Vagina (tissue), 2 donors: ENCODE results near the gene ADARB2. TPM values are rescaled to one million over a fixed set of nuclear protein-coding genes. Genes with fewer than 3 reads are reported as not detected.
A peak's percentile ranks its signal among the peaks of the same experiment; 100 is the strongest.

Experiments used
- DNase-seq, 2 donors: peaks; one replicate each; pipeline ENCODE4 v3.0.0-alpha.2; 2017; ENCODE audit errors: extremely low spot score in 2 of 2
- H3K27ac ChIP-seq: fragments of 200-600 bp; sonication (generic); one replicate; pipeline ENCODE4 v1.5.1; 2019
- H3K27me3 ChIP-seq: fragments of 200-600 bp; sonication (generic); one replicate; pipeline ENCODE4 v1.5.1; 2019
- H3K36me3 ChIP-seq, 2 donors: fragments of 200-600 bp; sonication (generic); one replicate each; pipeline ENCODE4 v1.5.1; 2017 to 2019
- H3K4me1 ChIP-seq: fragments of 200-600 bp; sonication (generic); one replicate; pipeline ENCODE4 v1.5.1; 2019
- H3K4me3 ChIP-seq, 2 donors: fragments of 200-600 bp; sonication (generic); 1 replicate in 1 of 2; 2 replicates in 1 of 2; pipeline ENCODE4 v1.5.1; 2016 to 2019
- H3K9me3 ChIP-seq: fragments of 200-600 bp; sonication (generic); one replicate; pipeline ENCODE4 v1.5.1; 2019
- POLR2A ChIP-seq, 2 donors: fragments of 450-650 bp; IDR thresholded peaks; one replicate each; pipeline ENCODE4 v1.6.1; 2017; ENCODE audit warnings: antibody characterized with exemption in 2 of 2, mild to moderate bottlenecking in 2 of 2, moderate library complexity in 2 of 2
- POLR2AphosphoS5 ChIP-seq, 2 donors: sonication (generic); formaldehyde crosslinking; IDR thresholded peaks; one replicate each; pipeline ENCODE4 v1.9.0; 2017; ENCODE audit warnings: antibody characterized with exemption in 2 of 2, mild to moderate bottlenecking in 2 of 2, low read depth in 1 of 2; ENCODE audit not compliant: insufficient read depth in 1 of 2
- intact Hi-C: fragments of 100-400 bp; cut with DNase I; formaldehyde crosslinking; loops from one replicate; pipeline ENCODE4 v1.15.1; 2023
- total RNA-seq: library from RNA; depleted of rRNA; stranded (reverse); fragments of >200 nt; gene quantifications from one replicate; pipeline ENCODE4 v1.2.3, GENCODE V29; 2016
- TF ChIP-seq, protein P1 (sequence below), 3 experiments: fragments of 450-650 bp in 2 of 3; fragments of 200-600 bp in 1 of 3; sonication (generic) in 1 of 3; IDR thresholded peaks; one replicate each; pipeline ENCODE4 v1.5.1; 2017 to 2019; ENCODE audit warnings: antibody characterized with exemption in 3 of 3, mild to moderate bottlenecking in 2 of 3, moderate library complexity in 2 of 3

ADARB2 gene
- total RNA-seq, 1 donor from 2014 or later: 3.4 TPM

DNA sequence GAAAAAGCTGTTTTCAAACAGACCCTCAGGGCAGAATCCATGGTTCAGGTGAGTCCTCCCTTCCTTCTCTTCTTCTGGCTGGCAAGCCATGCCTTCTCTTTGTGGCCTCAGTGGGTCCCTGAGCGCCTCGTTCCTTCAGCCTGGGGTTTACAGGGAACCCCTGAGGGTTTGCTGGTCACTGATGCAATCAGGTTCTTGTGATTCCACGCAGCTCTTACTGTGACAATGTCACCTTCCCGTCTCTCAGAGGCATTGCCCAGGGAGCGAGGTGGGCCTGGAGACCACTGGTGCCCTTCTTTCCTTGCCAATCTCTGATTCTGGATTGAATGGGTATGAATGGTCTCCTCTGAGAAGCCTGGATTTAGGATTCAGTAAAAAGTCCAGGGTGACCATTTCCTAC lies 132.2 kb downstream of the ADARB2 start:
- Histone ChIP-seq H3K27me3 (no peaks in the 10 kb centered on the region), H3K9me3 (no peaks in the 10 kb centered on the region), H3K4me3 (no peak overlapping the region), H3K27ac (no peak overlapping the region), H3K4me1 (peaks cover 19% of the 10 kb centered on the region), H3K36me3 (no peaks in the 10 kb centered on the region)
- peak; percentile 11 to 70 for DNase-seq
- intact Hi-C loops: no loop called here
- TF ChIP-seq POLR2A (IDR thresholded peaks at IDR 0.05) (no peak), POLR2AphosphoS5 (IDR thresholded peaks at IDR 0.05; ENCODE audit: insufficient read depth in 1 of 2, low read depth in 1 of 2) (no peak)
- TF ChIP-seq, protein P1, sequence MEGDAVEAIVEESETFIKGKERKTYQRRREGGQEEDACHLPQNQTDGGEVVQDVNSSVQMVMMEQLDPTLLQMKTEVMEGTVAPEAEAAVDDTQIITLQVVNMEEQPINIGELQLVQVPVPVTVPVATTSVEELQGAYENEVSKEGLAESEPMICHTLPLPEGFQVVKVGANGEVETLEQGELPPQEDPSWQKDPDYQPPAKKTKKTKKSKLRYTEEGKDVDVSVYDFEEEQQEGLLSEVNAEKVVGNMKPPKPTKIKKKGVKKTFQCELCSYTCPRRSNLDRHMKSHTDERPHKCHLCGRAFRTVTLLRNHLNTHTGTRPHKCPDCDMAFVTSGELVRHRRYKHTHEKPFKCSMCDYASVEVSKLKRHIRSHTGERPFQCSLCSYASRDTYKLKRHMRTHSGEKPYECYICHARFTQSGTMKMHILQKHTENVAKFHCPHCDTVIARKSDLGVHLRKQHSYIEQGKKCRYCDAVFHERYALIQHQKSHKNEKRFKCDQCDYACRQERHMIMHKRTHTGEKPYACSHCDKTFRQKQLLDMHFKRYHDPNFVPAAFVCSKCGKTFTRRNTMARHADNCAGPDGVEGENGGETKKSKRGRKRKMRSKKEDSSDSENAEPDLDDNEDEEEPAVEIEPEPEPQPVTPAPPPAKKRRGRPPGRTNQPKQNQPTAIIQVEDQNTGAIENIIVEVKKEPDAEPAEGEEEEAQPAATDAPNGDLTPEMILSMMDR (IDR thresholded peaks at IDR 0.05): no peak

DNA sequence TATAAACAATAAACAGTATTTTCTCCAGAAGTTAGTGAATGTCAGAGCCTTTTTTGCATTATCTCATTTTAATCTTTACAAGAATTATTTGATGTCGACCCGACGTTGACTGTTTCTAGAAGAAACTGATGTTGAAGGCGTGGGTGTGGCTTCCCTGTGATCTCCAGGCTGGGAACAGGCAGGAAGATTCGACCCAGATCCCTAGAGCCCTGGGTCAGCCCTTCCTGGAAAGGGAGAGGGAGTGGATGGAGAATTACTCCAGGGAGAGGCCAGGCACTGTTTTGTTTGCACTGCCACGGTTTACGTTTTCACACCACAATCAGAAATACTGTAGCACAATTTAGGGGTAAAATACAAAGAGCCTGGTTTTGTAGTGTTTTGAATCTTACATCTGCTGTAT lies 133.1 kb downstream of the ADARB2 start:
- no peak overlapping the region for H3K4me3 ChIP-seq
- H3K9me3 ChIP-seq: no peaks in the 10 kb centered on the region
- no peak overlapping the region for H3K27ac ChIP-seq
- intact Hi-C loops: no loop called here
- TF ChIP-seq, protein P1 (IDR thresholded peaks at IDR 0.05): no peak
- TF ChIP-seq POLR2AphosphoS5 (IDR thresholded peaks at IDR 0.05; ENCODE audit: insufficient read depth in 1 of 2, low read depth in 1 of 2): no peak
- TF ChIP-seq POLR2A (IDR thresholded peaks at IDR 0.05): no peak
- H3K4me1 ChIP-seq: peaks cover 18% of the 10 kb centered on the region
- peak in 1 of 2 donors; percentile 52 for DNase-seq
- no peaks in the 10 kb centered on the region for H3K27me3 ChIP-seq
- no peaks in the 10 kb centered on the region for H3K36me3 ChIP-seq

DNA sequence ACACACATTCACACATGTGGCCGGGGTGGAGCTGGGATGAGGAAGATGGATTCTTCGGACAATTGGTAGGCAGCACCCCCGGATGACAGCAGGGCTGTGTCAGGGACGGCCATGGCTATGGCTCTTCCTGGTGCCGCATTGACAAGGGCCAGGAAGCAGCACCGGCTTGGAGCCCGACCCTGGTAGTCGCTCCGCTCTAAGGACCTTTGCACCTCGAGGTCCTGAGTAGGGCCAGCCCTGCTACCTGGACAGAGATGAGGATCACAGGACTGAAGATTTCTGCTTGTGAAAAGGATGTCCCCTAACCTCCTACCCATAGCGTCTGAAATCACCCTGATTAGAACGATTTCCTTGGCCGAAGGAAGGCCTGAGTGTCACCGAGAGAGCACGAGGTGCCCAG lies 134.1 kb downstream of the ADARB2 start:
- no peak overlapping the region for H3K4me3 ChIP-seq
- H3K27me3 ChIP-seq: no peaks in the 10 kb centered on the region
- peaks cover 9% of the 10 kb centered on the region for H3K4me1 ChIP-seq
- DNase-seq: peak in 1 of 2 donors; percentile 65
- no peaks in the 10 kb centered on the region for H3K36me3 ChIP-seq
- TF ChIP-seq POLR2A (IDR thresholded peaks at IDR 0.05) (no peak), POLR2AphosphoS5 (IDR thresholded peaks at IDR 0.05; ENCODE audit: insufficient read depth in 1 of 2, low read depth in 1 of 2) (no peak)
- TF ChIP-seq, protein P1 (IDR thresholded peaks at IDR 0.05): no peak
- intact Hi-C loops: no loop called here
- H3K9me3 ChIP-seq: no peaks in the 10 kb centered on the region
- H3K27ac ChIP-seq: no peak overlapping the region

DNA sequence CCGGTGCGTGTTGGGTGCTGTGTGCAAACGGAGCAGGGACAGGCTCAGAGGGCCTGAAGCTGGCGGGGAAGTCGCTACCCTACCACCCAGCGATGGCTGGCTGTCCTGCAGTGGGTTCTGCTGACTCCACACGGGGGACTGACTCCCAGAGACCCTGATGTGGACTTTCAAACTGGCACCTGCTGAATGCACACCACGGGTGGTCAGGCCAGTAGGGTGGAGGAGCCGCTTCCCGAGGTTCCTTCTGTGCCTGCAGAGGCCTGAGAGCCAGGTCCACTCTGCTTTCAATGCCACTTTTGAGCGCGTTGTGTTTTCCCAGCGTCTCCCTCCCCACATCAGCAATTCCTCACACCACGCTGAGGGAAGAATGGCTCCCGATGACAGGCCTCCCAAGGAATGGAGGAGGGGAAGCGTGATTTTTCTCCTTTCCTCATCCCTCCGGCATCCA lies 135.3 kb downstream of the ADARB2 start:
- intact Hi-C loops: no loop called here
- no peak overlapping the region for H3K27ac ChIP-seq
- H3K27me3 ChIP-seq: no peaks in the 10 kb centered on the region
- H3K4me3 ChIP-seq: no peak overlapping the region
- peak; percentile 62 to 77 for DNase-seq
- H3K4me1 ChIP-seq: peaks cover 9% of the 10 kb centered on the region
- H3K36me3 ChIP-seq: no peaks in the 10 kb centered on the region
- TF ChIP-seq POLR2A (IDR thresholded peaks at IDR 0.05): no peak
- no peak for TF ChIP-seq POLR2AphosphoS5 (IDR thresholded peaks at IDR 0.05; ENCODE audit: insufficient read depth in 1 of 2, low read depth in 1 of 2)
- TF ChIP-seq, protein P1 (IDR thresholded peaks at IDR 0.05): no peak
- no peaks in the 10 kb centered on the region for H3K9me3 ChIP-seq

DNA sequence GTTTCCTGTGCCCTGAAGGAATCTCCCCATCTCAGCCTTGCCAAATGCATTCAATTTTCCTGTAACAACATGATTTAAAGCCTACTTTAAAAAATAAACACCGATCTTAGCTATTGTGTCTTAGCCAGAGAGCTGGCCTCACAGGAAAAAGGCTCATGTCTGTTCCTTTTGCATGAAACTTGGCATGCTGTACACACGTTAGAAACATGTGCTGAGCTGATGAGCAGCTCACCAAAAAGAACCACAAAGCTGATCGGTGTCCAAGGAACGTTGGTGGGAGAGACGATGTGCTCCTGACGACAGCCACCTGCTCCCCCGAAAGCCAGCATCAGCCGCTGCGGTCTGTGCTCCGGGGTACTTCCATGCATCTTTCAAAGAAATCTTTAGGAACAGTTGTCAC lies 135.9 kb downstream of the ADARB2 start:
- no peak overlapping the region for H3K27ac ChIP-seq
- TF ChIP-seq POLR2A (IDR thresholded peaks at IDR 0.05): no peak
- intact Hi-C loops: no loop called here

More for the DNA sequence above, 135.9 kb downstream of the ADARB2 start:
- DNase-seq: peak; percentile 52 to 60
- Histone ChIP-seq H3K36me3 (no peaks in the 10 kb centered on the region), H3K27me3 (no peaks in the 10 kb centered on the region), H3K9me3 (no peaks in the 10 kb centered on the region), H3K4me1 (peaks cover 9% of the 10 kb centered on the region), H3K4me3 (no peak overlapping the region)
